ENCODE data around the gene EVC2. TPM values are rescaled to one million over a fixed set of nuclear protein-coding genes. Genes with fewer than 3 reads are reported as not detected.

Gene EVC2
- total RNA-seq, 3 donors from 2014 or later (not counting 1 experiment from before 2014, with no cell fraction given) = 0.20 to 2.6 (median 1.5) TPM

- Histone ChIP-seq H3K27ac (ENCODE audit: low read length) (no peak overlapping the region), H3K9me3 (ENCODE audit: control insufficient read depth, insufficient read depth, low read length) (no peaks in the 10 kb centered on the region), H3K4me1 (ENCODE audit: control insufficient read depth, insufficient read depth, low read length) (no peaks in the 10 kb centered on the region), H3K27me3 (ENCODE audit: control insufficient read depth, insufficient read depth, low read length) (no peaks in the 10 kb centered on the region), H3K36me3 (ENCODE audit: control insufficient read depth, insufficient read depth, low read length) (no peaks in the 10 kb centered on the region), H3K4me3 (ENCODE audit: low read length) (no peak overlapping the region)
- no peak for ATAC-seq
- DNase-seq = no peak
- whole genome bisulfite sequencing (ENCODE audit: insufficient coverage) = 93% methylated on average over 7 of the region's 10 CpGs
- TF ChIP-seq CTCF (IDR thresholded peaks at IDR 0.05) = no peak
- no peak overlapping the region for H3K4me3 Mint-ChIP-seq
- no peaks in the 10 kb centered on the region for H3K4me1 Mint-ChIP-seq
- no peaks in the 10 kb centered on the region for H3K9me3 Mint-ChIP-seq
- intact Hi-C loops (cut with micrococcal nuclease) = no loop called here
- no peak overlapping the region for H3K27ac Mint-ChIP-seq
- H3K27me3 Mint-ChIP-seq (ENCODE audit: low read depth in 2 of 2) = no peaks in the 10 kb centered on the region
- H3K36me3 Mint-ChIP-seq = no peaks in the 10 kb centered on the region
Measured at GRCh38 chr4:5678977-5679376, 29.4 kb downstream of the EVC2 start.

GRCh38 chr4:5676763-5677162, 31.6 kb downstream of the EVC2 start:
- Mint-ChIP-seq H3K9me3 (no peaks in the 10 kb centered on the region), H3K4me3 (no peak overlapping the region), H3K27ac (no peak overlapping the region), H3K36me3 (no peaks in the 10 kb centered on the region), H3K27me3 (ENCODE audit: low read depth in 2 of 2) (no peaks in the 10 kb centered on the region), H3K4me1 (no peaks in the 10 kb centered on the region)
- H3K27me3 ChIP-seq (ENCODE audit: control insufficient read depth, insufficient read depth, low read length) = no peaks in the 10 kb centered on the region
- H3K36me3 ChIP-seq (ENCODE audit: control insufficient read depth, insufficient read depth, low read length) = no peaks in the 10 kb centered on the region
- 78% methylated on average over 6 of the region's 8 CpGs for WGBS (ENCODE audit: insufficient coverage)
- intact Hi-C loops (cut with micrococcal nuclease) = no loop called here
- ATAC-seq (no peak), DNase-seq (no peak)
- no peak overlapping the region for H3K4me3 ChIP-seq (ENCODE audit: low read length)
- no peaks in the 10 kb centered on the region for H3K4me1 ChIP-seq (ENCODE audit: control insufficient read depth, insufficient read depth, low read length)
- H3K9me3 ChIP-seq (ENCODE audit: control insufficient read depth, insufficient read depth, low read length) = no peaks in the 10 kb centered on the region
- TF ChIP-seq CTCF (IDR thresholded peaks at IDR 0.05) = no peak
- H3K27ac ChIP-seq (ENCODE audit: low read length) = no peak overlapping the region

- Mint-ChIP-seq H3K4me3 (no peak overlapping the region), H3K4me1 (no peaks in the 10 kb centered on the region), H3K27me3 (ENCODE audit: low read depth in 2 of 2) (peaks cover 0 to 5% of the 10 kb centered on the region in 2 donors), H3K36me3 (no peaks in the 10 kb centered on the region), H3K27ac (no peak overlapping the region), H3K9me3 (peaks cover 2 to 3% of the 10 kb centered on the region in 2 donors)
- H3K9me3 ChIP-seq (ENCODE audit: control insufficient read depth, insufficient read depth, low read length) = no peaks in the 10 kb centered on the region
- WGBS (ENCODE audit: insufficient coverage) = no CpG with 5 or more reads among the region's 1 CpG
- H3K27ac ChIP-seq (ENCODE audit: low read length) = no peak overlapping the region
- H3K4me3 ChIP-seq (ENCODE audit: low read length) = no peak overlapping the region
- no peak for TF ChIP-seq CTCF (IDR thresholded peaks at IDR 0.05)
- H3K36me3 ChIP-seq (ENCODE audit: control insufficient read depth, insufficient read depth, low read length) = no peaks in the 10 kb centered on the region
- no peaks in the 10 kb centered on the region for H3K4me1 ChIP-seq (ENCODE audit: control insufficient read depth, insufficient read depth, low read length)
- intact Hi-C loops (cut with micrococcal nuclease) = no loop called here
- H3K27me3 ChIP-seq (ENCODE audit: control insufficient read depth, insufficient read depth, low read length) = no peaks in the 10 kb centered on the region
- ATAC-seq (no peak), DNase-seq (no peak)
Measured at GRCh38 chr4:5666741-5667140, 41.6 kb downstream of the EVC2 start.

- H3K36me3 ChIP-seq (ENCODE audit: control insufficient read depth, insufficient read depth, low read length) = no peaks in the 10 kb centered on the region
- WGBS (ENCODE audit: insufficient coverage) = 92% methylated on average over 12 of the region's 12 CpGs
- H3K9me3 ChIP-seq (ENCODE audit: control insufficient read depth, insufficient read depth, low read length) = no peaks in the 10 kb centered on the region
- no peaks in the 10 kb centered on the region for H3K27me3 ChIP-seq (ENCODE audit: control insufficient read depth, insufficient read depth, low read length)
- no peak for TF ChIP-seq CTCF (IDR thresholded peaks at IDR 0.05)
- H3K4me1 ChIP-seq (ENCODE audit: control insufficient read depth, insufficient read depth, low read length) = no peaks in the 10 kb centered on the region
- H3K9me3 Mint-ChIP-seq = peaks cover 2 to 3% of the 10 kb centered on the region in 2 donors
- H3K36me3 Mint-ChIP-seq = no peaks in the 10 kb centered on the region
- H3K27me3 Mint-ChIP-seq (ENCODE audit: low read depth in 2 of 2) = peaks cover 0 to 5% of the 10 kb centered on the region in 2 donors
- DNase-seq (no peak), ATAC-seq (no peak)
- no peak overlapping the region for H3K27ac ChIP-seq (ENCODE audit: low read length)
- H3K4me1 Mint-ChIP-seq = no peaks in the 10 kb centered on the region
- H3K4me3 Mint-ChIP-seq = no peak overlapping the region
- H3K4me3 ChIP-seq (ENCODE audit: low read length) = no peak overlapping the region
- H3K27ac Mint-ChIP-seq = no peak overlapping the region
- intact Hi-C loops (cut with micrococcal nuclease) = no loop called here
Measured at GRCh38 chr4:5664778-5665177, 43.6 kb downstream of the EVC2 start.
